Embryonic facial prominence (tissue), 1 donor: ENCODE data around the gene MAP4K3.
"Not testable (repeated sequence)": the region's sequence is repeated elsewhere in the genome, so short reads cannot be mapped to it uniquely, and the experiment has no call there.

ENCODE experiments used
- DNase-seq: peaks from one replicate; pipeline ENCODE4 v3.0.0-alpha.2; 2016; ENCODE audit errors: extremely low spot score

Gene MAP4K3

DNA sequence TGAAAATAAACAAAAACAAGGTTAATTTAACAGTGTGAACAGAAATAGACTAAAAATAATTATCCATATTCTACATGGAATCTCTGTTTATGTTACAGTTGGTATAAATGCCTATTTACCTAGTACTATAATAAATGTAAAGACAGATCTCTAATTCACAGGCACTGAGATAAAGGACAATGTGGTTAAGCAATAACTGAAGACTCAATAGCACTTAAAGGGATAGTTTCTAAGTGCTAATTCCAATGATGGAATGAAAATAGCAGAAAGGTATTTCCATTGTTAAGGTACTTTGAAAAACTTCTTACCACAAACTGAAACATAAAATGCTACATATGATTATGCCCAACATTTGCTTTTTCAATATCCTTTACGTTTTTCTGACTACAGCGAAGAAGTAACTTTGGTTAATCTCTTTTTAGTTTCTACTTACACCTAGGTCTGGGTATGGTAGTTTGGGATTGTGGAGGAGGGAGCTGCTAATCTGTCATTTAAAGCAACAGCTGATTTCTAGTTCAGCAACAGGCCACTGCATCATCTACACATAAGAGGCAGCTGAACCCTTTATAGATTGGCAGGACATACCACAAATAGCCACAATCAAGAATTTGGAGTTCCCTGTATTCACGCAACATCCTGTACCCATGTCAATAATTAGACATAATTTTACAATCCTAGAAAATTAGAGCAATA lies 27.2 kb downstream of the MAP4K3 start:
- no peak for DNase-seq

DNA sequence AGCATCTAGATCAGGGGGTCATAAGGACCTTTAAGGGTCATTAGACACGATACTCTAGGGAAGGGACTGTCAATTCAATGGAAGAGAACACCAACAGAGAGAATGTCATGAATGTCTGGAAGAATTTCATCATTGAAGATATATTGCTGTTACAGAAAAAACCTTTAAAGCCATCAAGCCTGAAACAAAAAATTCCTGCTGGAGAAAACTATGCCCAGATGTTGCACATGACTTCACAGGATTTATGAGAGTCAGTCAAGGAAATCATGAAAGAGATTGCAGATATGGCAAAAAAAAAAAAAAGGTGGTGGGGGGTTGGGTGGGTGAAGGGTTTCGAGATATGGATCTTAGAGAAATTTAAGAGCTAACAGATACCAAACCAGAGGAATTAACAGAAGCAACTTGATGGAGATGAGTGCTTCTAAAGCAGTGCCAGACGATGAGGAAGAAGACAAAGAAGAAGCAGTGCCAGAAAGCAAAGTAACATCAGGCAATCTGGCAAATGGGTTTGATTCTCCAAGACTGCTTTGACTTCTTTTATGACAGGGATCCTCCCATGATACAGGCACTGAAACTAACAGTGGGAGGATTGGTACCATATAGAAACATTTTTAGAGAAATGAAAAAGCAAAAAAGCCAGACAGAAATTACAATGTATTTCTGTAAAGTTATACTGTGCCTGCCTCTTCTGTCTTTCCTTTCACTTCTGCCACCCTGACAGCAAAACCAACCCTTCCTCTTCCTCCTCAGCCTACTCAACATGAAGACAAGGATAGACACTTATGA lies 28.5 kb downstream of the MAP4K3 start:
- DNase-seq = no peak

- no peak for DNase-seq
Observed at GRCh38 chr2:39407516-39408296, 29.4 kb downstream of the MAP4K3 start.

- no peak for DNase-seq
Observed at GRCh38 chr2:39405364-39405763, 31.7 kb downstream of the MAP4K3 start.

DNA sequence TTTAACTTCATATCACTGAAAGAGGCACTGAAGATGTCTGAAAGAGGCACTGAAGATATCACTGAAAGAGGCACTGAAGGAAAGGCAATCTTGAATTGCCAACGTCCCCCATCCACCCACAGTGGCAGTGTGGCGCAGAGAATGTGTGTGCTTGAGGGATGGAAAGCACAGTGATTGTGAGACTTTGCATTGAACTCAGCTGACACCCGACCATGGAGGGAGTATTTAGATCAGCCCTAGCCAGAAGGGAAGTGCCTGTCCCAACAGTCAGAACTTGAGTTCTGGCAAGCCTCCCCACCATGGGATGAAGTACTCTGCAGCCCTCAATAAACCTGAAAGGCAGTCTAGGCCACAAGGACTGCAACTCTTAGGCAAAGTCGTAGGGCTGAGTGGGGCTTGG lies 33.8 kb downstream of the MAP4K3 start:
- DNase-seq = no peak

- DNase-seq = no peak
Observed at GRCh38 chr2:39401319-39401718, 35.8 kb downstream of the MAP4K3 start.

GRCh38 chr2:39399570-39399969 lies 37.5 kb downstream of the MAP4K3 start:
- no peak for DNase-seq

GRCh38 chr2:39395313-39395712 lies 41.8 kb downstream of the MAP4K3 start:
- no peak for DNase-seq

GRCh38 chr2:39394516-39394961 lies 42.5 kb downstream of the MAP4K3 start:
- no peak for DNase-seq

DNA sequence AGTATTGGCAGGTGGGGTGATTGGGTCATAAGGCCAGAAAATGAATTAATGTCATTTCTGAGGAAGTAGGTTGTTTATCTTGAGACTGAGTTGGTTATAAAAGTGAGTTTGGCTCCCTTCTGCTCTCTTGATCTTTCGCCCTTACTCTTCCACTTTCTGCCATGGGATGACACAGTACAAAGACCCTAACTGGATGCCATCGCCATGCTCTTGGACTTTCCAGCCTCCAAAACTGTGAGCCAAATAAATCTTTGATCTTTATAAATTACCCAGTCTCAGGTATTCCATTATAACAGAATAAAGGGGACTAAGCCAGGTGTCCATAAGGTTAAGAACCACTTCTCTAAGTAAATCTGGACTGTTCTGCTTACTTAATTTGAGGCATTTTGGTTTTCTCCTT lies 44.4 kb downstream of the MAP4K3 start:
- DNase-seq = no peak

- DNase-seq = no peak
Observed at GRCh38 chr2:39390216-39390615, 46.9 kb downstream of the MAP4K3 start.

- DNase-seq = no peak
Observed at GRCh38 chr2:39386064-39386463, 51.0 kb downstream of the MAP4K3 start.

DNA sequence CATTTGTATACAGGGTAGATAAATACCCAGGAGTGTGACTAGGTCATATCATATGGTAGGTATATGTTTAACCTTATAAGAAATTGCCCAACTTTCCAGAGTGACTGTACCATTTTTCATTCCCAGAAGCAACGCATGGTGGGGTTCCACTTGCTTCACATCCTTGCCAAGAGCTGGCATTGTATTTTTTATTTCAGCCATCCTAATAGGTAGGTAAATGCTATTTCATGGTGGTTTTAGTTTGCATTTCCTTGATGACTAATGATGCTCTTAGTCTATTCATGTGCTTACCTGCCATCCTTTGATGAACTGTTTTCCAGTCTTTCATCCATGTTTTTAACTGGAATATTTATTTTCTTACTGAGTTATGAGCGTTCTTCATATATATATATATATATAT lies 51.9 kb downstream of the MAP4K3 start:
- DNase-seq = no peak

GRCh38 chr2:39384071-39384470 lies 53.0 kb downstream of the MAP4K3 start:
- DNase-seq = not testable (repeated sequence)

DNA sequence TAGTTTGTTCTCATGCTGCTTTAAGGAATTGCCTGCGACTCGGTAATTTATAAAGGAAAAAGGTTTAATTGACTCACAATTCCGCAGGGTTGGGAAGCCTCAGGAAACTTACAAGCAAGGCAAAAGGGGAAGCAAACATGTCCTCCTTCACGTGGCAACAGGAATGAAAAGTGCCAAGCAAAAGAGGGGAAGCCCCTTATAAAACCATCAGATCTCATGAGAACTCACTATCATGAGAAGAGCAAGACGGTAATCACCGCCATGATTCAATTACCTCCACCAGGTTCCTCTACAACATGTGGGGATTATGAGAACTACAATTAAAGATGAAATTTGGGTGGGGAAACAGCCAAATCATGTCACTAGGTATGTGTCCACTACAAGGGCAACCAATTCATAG lies 53.9 kb downstream of the MAP4K3 start:
- no peak for DNase-seq

DNA sequence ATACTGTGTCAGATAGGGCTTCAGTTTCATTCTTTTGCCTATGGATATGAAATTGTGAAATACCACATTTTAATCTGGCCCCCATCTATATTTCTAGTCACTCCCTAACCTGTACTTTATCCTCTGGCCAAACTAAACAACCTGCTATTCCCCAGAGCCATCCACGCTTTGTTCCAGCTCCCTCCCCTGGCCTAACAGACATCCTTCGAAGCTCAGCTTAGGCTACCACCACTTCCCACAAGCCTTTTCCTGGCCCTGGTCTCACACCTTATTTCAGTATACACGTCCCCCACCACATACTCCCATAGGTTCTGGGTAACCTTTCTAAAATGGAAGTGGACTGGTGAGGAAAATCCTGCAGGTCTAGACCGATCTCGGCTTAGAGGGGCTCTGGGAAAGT lies 55.4 kb downstream of the MAP4K3 start:
- DNase-seq = no peak

GRCh38 chr2:39380525-39381150 lies 56.4 kb downstream of the MAP4K3 start:
- DNase-seq = no peak

DNA sequence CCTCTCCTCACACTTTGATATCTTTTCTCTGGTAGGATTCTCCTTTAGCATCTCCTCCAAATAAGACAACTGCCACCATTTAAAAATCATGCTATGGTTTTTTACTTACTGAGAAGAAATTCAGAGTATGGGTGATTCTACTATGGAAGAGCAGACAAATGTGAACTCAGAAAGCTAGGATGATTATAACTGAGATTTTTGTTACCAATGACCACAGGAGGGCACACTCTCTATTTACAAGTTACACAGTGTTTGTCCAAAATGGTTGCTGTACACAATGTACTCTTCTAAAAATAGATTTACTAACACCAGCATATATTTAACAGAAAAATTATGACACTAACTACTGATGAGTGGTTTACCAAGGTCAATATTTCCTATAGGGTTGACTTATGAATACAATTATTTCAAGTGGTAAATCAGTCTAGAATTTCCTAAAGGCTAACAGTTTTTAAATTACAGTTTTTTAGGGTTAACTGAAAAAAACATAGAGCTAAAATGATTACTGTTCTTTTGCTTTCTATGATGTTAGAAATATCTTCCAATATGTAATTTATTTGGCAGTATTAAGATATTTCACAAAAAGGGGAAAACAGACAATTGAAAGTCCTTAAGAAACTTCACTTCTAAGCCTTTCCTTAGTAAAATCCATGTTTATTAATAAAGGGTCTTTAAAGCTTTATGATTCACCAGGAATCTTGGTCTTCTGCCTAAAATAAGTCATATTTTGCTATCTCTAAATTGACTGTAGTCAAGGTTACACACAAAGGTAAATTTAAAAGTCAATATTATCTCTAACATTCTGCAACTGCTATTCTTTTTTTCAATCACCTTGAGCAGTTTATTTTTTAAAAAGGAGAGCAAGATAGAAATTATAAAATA lies 57.2 kb downstream of the MAP4K3 start:
- DNase-seq = peak; percentile 61

DNA sequence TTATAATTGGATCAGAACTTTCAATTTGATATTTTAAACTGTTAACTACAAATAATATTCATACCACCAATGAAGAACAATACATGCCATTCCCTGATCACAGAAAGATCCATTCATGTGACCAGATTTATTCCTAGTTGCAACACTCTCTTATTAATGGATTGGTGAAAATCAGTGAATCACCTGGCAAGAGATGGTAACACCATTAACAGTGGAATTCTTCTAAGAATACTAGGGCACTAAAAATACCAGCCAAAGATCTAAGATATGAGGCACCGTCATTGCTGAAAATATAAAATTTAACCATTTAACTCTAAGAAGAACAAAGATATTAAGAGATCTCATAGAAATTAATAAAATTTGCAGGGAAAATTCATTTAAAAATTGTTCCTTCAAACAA lies 58.1 kb downstream of the MAP4K3 start:
- no peak for DNase-seq

GRCh38 chr2:39377226-39377939 lies 59.7 kb downstream of the MAP4K3 start:
- no peak for DNase-seq
